Keratinocyte (primary cell): Measurements from ENCODE around the gene SYNGR1. TPM values are rescaled to one million over a fixed set of nuclear protein-coding genes. Genes with fewer than 3 reads are reported as not detected.

Experiments
- DNase-seq: peaks from one replicate; pipeline ENCODE4 v3.0.0-alpha.2; 2011; ENCODE audit warnings: low read depth, missing footprints, low spot score
- FAIRE-seq: peaks from 2 replicates; lab custom pipeline; 2011; peaks lifted over from hg19 to GRCh38; lab: Jason Lieb, UNC
- H2AFZ ChIP-seq: 2 replicates; pipeline ENCODE4 v1.6.0; 2012; ENCODE audit warnings: low read length, control low read depth, inconsistent platforms; ENCODE audit not compliant: control insufficient read depth
- H3K27ac ChIP-seq: 2 replicates; pipeline ENCODE4 v1.5.1; 2011; ENCODE audit warnings: low read length; ENCODE audit not compliant: control insufficient read depth, insufficient read depth
- H3K27me3 ChIP-seq: 3 replicates; pipeline ENCODE4 v1.6.0; 2011; ENCODE audit warnings: low read length; ENCODE audit not compliant: control insufficient read depth, insufficient read depth; ENCODE audit errors: extremely low read depth
- H3K36me3 ChIP-seq, 2 experiments: 2 replicates in 1 of 2; 3 replicates in 1 of 2; pipeline ENCODE4 v1.5.1; 2011; ENCODE audit warnings: low read length in 2 of 2, mild to moderate bottlenecking in 1 of 2; ENCODE audit not compliant: control insufficient read depth in 2 of 2, insufficient read depth in 2 of 2; ENCODE audit errors: extremely low read depth in 1 of 2
- H3K4me1 ChIP-seq: 3 replicates; pipeline ENCODE4 v1.5.1; 2011; ENCODE audit warnings: low read length; ENCODE audit not compliant: control insufficient read depth, insufficient read depth; ENCODE audit errors: extremely low read depth
- H3K4me2 ChIP-seq: 3 replicates; pipeline ENCODE4 v1.6.0; 2011; ENCODE audit warnings: low read depth, low read length; ENCODE audit not compliant: control insufficient read depth, insufficient read depth; ENCODE audit errors: extremely low read depth
- H3K4me3 ChIP-seq, 3 experiments: fragments of 200-600 bp in 1 of 3; sonication (generic) in 1 of 3; 2 replicates in 2 of 3; 3 replicates in 1 of 3; pipeline ENCODE4 v1.5.1; 2011 to 2016; ENCODE audit warnings: low read length in 3 of 3, mild to moderate bottlenecking in 3 of 3, control low read depth in 2 of 3, inconsistent platforms in 1 of 3, low read depth in 1 of 3, mixed read lengths in 1 of 3, mixed run types in 1 of 3, moderate library complexity in 1 of 3; ENCODE audit not compliant: control insufficient read depth in 2 of 3, insufficient read depth in 2 of 3; ENCODE audit errors: extremely low read depth in 1 of 3
- H3K79me2 ChIP-seq: 2 replicates; pipeline ENCODE4 v1.6.0; 2012; ENCODE audit warnings: low read length; ENCODE audit not compliant: control insufficient read depth, insufficient read depth
- H3K9ac ChIP-seq: 3 replicates; pipeline ENCODE4 v1.6.0; 2011; ENCODE audit warnings: low read length; ENCODE audit not compliant: control insufficient read depth, insufficient read depth; ENCODE audit errors: extremely low read depth
- H3K9me1 ChIP-seq: 3 replicates; pipeline ENCODE4 v1.6.0; 2011; ENCODE audit warnings: low read length; ENCODE audit not compliant: control insufficient read depth, insufficient read depth; ENCODE audit errors: extremely low read depth
- H3K9me3 ChIP-seq: 2 replicates; pipeline ENCODE4 v1.5.1; 2012; ENCODE audit warnings: low read depth, low read length; ENCODE audit not compliant: control insufficient read depth
- H4K20me1 ChIP-seq: 3 replicates; pipeline ENCODE4 v1.6.0; 2011; ENCODE audit warnings: low read length; ENCODE audit not compliant: control insufficient read depth, insufficient read depth; ENCODE audit errors: extremely low read depth
- EZH2 ChIP-seq: IDR thresholded peaks from one replicate; pipeline ENCODE4 v1.6.1; 2012; ENCODE audit warnings: inconsistent platforms, mild to moderate bottlenecking, low read length, moderate library complexity
- dilution Hi-C: fragments of 300-500 bp; cut with MboI; formaldehyde crosslinking; loops from one replicate; pipeline ENCODE4 v1.7.0; 2020; ENCODE audit warnings: low sequenced_read_pairs; ENCODE audit not compliant: extremely low pct_ligation_motif_present
- polyA plus RNA-seq, 5 experiments: library from polyadenylated mRNA; depleted of rRNA in 3 of 5; stranded (reverse) in 3 of 5; stranded (forward) in 1 of 5; unstranded in 1 of 5; fragments of >200 nt; gene quantifications; 1 replicate in 1 of 5; 2 replicates in 3 of 5; 3 replicates in 1 of 5; pipeline versions ENCODE4 v1.2.1 to v1.2.3, GENCODE V29; 2011 to 2012; ENCODE audit warnings: missing spikeins in 2 of 5, low read depth in 1 of 5, low replicate concordance in 1 of 5
- TF ChIP-seq, protein P1 (sequence below), 3 experiments: IDR thresholded peaks in 1 of 3; conservative IDR thresholded peaks in 1 of 3; optimal IDR thresholded peaks in 1 of 3; 2 replicates in 2 of 3; 3 replicates in 1 of 3; pipeline versions ENCODE3 to v1.5.1; 2011; ENCODE audit warnings: low read length in 3 of 3, mild to moderate bottlenecking in 3 of 3, moderate library complexity in 2 of 3, control low read depth in 1 of 3, inconsistent platforms in 1 of 3; ENCODE audit not compliant: insufficient read depth in 2 of 3; ENCODE audit errors: extremely low read depth in 1 of 3

The SYNGR1 gene
- polyA plus RNA-seq, 1 donor (not counting 4 experiments of a cell fraction or from before 2014, with no cell fraction given), result 0.63 TPM

DNA sequence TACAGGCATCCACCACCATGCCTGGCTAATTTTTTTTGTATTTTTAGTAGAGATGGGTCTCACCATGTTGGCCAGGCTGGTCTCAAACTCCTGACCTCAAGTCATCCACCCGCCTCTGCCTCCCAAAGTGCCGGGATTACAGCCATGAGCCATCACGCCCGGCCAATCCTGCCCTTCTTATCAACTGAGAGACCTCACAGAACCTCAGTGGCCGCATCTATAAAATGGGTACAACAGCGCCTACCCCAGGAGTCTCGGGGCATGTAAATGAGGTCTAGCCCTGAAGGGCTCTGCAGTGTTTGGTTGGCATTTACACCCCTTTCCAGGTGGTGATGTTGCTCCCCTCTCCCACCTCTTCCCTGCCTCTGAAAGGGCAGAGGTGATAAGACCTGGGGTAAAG is 11.7 kb downstream of the SYNGR1 start:
- Histone ChIP-seq H3K9me3 (no peaks in the 10 kb centered on the region), H3K4me2 (no peak overlapping the region), H2AFZ (no peak overlapping the region), H3K9ac (no peak overlapping the region), H3K4me1 (peaks cover 14% of the 10 kb centered on the region), H3K27me3 (peaks cover 12% of the 10 kb centered on the region), H3K27ac (no peak overlapping the region), H4K20me1 (no peaks in the 10 kb centered on the region), H3K79me2 (no peaks in the 10 kb centered on the region), H3K4me3 (no peak overlapping the region), H3K36me3 (no peaks in the 10 kb centered on the region), H3K9me1 (no peaks in the 10 kb centered on the region)
- no peak for TF ChIP-seq EZH2
- TF ChIP-seq, protein P1, sequence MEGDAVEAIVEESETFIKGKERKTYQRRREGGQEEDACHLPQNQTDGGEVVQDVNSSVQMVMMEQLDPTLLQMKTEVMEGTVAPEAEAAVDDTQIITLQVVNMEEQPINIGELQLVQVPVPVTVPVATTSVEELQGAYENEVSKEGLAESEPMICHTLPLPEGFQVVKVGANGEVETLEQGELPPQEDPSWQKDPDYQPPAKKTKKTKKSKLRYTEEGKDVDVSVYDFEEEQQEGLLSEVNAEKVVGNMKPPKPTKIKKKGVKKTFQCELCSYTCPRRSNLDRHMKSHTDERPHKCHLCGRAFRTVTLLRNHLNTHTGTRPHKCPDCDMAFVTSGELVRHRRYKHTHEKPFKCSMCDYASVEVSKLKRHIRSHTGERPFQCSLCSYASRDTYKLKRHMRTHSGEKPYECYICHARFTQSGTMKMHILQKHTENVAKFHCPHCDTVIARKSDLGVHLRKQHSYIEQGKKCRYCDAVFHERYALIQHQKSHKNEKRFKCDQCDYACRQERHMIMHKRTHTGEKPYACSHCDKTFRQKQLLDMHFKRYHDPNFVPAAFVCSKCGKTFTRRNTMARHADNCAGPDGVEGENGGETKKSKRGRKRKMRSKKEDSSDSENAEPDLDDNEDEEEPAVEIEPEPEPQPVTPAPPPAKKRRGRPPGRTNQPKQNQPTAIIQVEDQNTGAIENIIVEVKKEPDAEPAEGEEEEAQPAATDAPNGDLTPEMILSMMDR (optimal IDR thresholded peaks at IDR 0.05 in 1 of 3, IDR thresholded peaks at IDR 0.05 in 1 of 3, conservative IDR thresholded peaks at IDR 0.05 in 1 of 3; ENCODE audit: extremely low read depth in 1 of 3, insufficient read depth in 2 of 3, low read length in 3 of 3), result no peak
- DNase-seq, result no peak
- dilution Hi-C loops, result no loop called here
- FAIRE-seq, result no peak

DNA sequence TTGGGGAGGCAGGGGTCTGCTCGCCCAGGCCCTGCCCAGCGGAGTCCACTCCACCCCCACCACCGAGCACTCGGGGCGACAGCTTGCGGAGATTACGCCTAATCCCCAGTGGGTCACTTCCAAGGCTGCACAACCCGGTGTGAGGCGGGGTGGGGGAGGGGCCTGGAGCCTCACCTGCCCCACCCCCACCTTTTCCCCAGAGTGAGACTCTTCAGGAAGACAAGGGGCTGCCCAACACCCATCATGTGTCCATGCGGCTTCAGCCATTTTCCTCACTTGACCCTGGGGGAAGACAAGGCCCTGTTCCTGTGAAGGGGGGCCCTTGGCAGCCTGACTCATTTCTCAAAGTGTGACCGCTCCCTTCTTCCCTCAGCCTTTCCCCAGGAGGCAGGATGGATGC is 12.5 kb downstream of the SYNGR1 start:
- TF ChIP-seq, protein P1 (optimal IDR thresholded peaks at IDR 0.05 in 1 of 3, IDR thresholded peaks at IDR 0.05 in 1 of 3, conservative IDR thresholded peaks at IDR 0.05 in 1 of 3; ENCODE audit: extremely low read depth in 1 of 3, insufficient read depth in 2 of 3, low read length in 3 of 3), result no peak
- no peak for TF ChIP-seq EZH2
- DNase-seq (no peak), FAIRE-seq (no peak)
- no peaks in the 10 kb centered on the region for H3K36me3 ChIP-seq
- no peaks in the 10 kb centered on the region for H3K9me1 ChIP-seq
- no peaks in the 10 kb centered on the region for H3K79me2 ChIP-seq
- peaks cover 12% of the 10 kb centered on the region for H3K27me3 ChIP-seq
- no peaks in the 10 kb centered on the region for H3K9me3 ChIP-seq
- peaks cover 12% of the 10 kb centered on the region for H3K4me1 ChIP-seq
- H2AFZ ChIP-seq, result no peak overlapping the region
- H3K27ac ChIP-seq, result no peak overlapping the region
- no peaks in the 10 kb centered on the region for H4K20me1 ChIP-seq
- H3K4me2 ChIP-seq, result no peak overlapping the region
- no peak overlapping the region for H3K4me3 ChIP-seq
- no peak overlapping the region for H3K9ac ChIP-seq
- dilution Hi-C loops, result no loop called here
